Measurements from ENCODE around the gene PELI1. TPM values are rescaled to one million over a fixed set of nuclear protein-coding genes. Genes with fewer than 3 reads are reported as not detected.

PELI1 gene
- total and polyA plus RNA-seq, 9 donors, result 5.7 to 14.4 (median 12.0) TPM

DNA sequence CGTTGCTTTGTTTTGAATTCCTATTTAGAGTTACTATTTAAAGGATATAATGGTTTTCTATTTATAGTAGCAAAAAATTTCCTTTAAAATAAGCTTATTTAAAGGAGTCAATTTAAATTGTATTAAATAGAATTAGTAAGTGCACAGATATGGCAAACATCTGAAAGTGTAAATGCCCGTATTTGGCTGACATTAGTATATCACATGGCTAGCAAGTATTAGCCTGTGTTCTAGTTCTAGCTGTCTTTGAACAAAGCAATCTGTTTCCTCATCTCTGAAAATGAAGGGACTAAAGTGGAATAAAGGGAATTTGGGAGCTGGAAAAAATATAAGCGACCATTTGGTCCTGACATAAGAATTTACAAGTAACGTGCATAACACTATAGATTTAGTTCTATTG, 32.2 kb downstream of the PELI1 start:
- intact Hi-C loops (cut with DNase I), result no loop called here
- Histone ChIP-seq H3K27ac (no peak overlapping the region), H3K9me3 (no peaks in the 10 kb centered on the region), H3K4me3 (no peak overlapping the region), H3K27me3 (no peaks in the 10 kb centered on the region), H3K36me3 (no peaks in the 10 kb centered on the region), H3K4me1 (ENCODE audit: insufficient read depth) (peaks cover 4% of the 10 kb centered on the region)
- 81 to 84% (median 81%) methylated on average over 4 of the region's 4 CpGs for WGBS, 3 donors
- no peak for DNase-seq
- TF ChIP-seq EP300 (IDR thresholded peaks at IDR 0.05) (no peak), CTCF (IDR thresholded peaks at IDR 0.05) (no peak), POLR2A (IDR thresholded peaks at IDR 0.05) (no peak)

DNA sequence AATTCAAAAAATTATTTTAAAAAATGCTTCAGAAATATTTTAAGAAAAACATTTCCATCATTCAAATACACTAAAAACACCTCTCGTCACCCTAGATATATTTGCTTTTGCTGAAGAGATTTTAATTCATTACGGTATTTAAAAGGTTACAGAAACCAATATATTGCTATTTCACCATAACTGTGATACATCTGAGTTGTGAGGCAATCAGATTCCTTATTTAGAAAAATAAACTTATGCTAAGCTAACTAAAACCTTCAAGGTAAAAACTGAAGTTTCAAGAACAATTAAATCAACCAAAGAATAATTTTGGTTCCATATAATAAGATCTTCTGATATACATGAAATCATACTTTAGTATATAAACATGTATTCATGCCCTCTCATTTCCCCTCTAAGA, 32.8 kb downstream of the PELI1 start:
- Histone ChIP-seq H3K27ac (no peak overlapping the region), H3K27me3 (no peaks in the 10 kb centered on the region), H3K9me3 (no peaks in the 10 kb centered on the region), H3K36me3 (no peaks in the 10 kb centered on the region), H3K4me1 (ENCODE audit: insufficient read depth) (peaks cover 4% of the 10 kb centered on the region), H3K4me3 (no peak overlapping the region)
- DNase-seq, result no peak
- TF ChIP-seq POLR2A (IDR thresholded peaks at IDR 0.05) (no peak), EP300 (IDR thresholded peaks at IDR 0.05) (no peak)
- intact Hi-C loops (cut with DNase I), result no loop called here
- 97 to 98% (median 98%) methylated on average over 2 of the region's 2 CpGs for WGBS, 3 donors

- Histone ChIP-seq H3K4me1 (ENCODE audit: insufficient read depth) (no peaks in the 10 kb centered on the region), H3K9me3 (no peaks in the 10 kb centered on the region), H3K27me3 (no peaks in the 10 kb centered on the region), H3K27ac (no peak overlapping the region), H3K36me3 (no peaks in the 10 kb centered on the region), H3K4me3 (no peak overlapping the region)
- intact Hi-C loops (cut with DNase I), result no loop called here
- TF ChIP-seq EP300 (IDR thresholded peaks at IDR 0.05), result no peak
- no peak for TF ChIP-seq CTCF (IDR thresholded peaks at IDR 0.05)
- no peak for TF ChIP-seq POLR2A (IDR thresholded peaks at IDR 0.05)
- DNase-seq, result no peak
- WGBS, 3 donors, result 90 to 93% (median 92%) methylated on average over 3 of the region's 3 CpGs
Observed at GRCh38 chr2:64108666-64109241, 35.5 kb downstream of the PELI1 start.

DNA sequence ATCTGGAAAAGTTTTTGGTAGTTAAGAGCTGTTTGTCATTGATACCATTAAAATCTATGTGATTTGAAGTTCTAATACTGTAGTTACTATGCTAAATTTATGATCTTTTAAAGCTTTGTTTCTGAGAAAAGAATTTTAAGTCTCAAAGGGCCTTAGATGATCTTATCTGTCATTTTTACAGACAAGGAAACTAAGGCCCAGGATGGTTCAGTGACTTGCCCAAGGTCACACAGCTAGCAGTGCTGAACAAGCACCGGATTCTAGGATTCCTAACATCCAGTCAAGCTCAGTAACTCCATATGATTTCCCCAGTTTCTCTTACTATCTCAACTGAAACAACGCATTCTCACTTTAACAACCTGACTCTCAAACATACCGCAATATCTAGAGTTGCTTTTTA, 37.7 kb downstream of the PELI1 start:
- 97 to 100% (median 98%) methylated on average over 3 of the region's 3 CpGs for WGBS, 3 donors
- Histone ChIP-seq H3K4me3 (no peak overlapping the region), H3K9me3 (no peaks in the 10 kb centered on the region), H3K36me3 (no peaks in the 10 kb centered on the region), H3K27me3 (no peaks in the 10 kb centered on the region), H3K4me1 (ENCODE audit: insufficient read depth) (peaks cover 4% of the 10 kb centered on the region), H3K27ac (no peak overlapping the region)
- no peak for TF ChIP-seq EP300 (IDR thresholded peaks at IDR 0.05)
- TF ChIP-seq CTCF (IDR thresholded peaks at IDR 0.05), result no peak
- TF ChIP-seq POLR2A (IDR thresholded peaks at IDR 0.05), result no peak
- intact Hi-C loops (cut with DNase I), result no loop called here
- no peak for DNase-seq

DNA sequence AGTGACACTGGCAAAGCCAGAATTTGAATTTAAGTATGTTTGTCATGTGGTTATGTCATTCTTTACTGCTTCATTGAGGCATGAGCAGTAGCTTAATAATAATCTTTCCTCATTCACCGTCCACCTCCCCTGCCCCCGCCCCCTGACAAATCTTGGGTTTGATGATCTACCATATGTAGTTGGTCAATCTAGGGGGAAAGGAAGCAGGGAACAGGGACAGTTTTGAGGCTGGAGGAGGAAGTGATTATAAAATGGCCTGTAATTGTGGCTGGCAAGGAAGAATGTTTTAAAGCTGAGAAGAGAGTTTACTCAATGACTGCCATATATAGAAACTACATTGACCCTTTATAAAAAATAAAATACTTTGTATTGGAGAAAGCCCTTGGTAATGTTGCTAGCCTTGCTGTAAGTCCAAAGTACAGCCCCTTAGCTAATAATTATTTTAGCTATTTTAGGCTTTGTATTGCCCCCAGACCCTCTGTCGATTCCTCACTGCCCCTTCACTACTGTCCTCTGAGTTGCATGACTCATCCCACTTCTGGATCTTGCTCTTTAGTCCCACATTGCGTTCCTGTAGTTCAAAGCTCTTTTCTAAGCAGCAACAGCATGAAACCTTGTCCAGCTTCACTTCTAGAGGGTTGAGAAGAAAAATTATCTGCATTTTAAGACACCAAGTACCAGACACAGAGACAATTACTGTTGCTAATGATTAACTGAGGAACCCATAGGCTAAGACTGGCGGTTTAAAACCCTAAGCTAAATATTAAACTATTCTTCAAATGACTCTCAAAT, 38.4 kb downstream of the PELI1 start:
- Histone ChIP-seq H3K4me1 (ENCODE audit: insufficient read depth) (peaks cover 4% of the 10 kb centered on the region), H3K27me3 (no peaks in the 10 kb centered on the region), H3K9me3 (no peaks in the 10 kb centered on the region), H3K36me3 (no peaks in the 10 kb centered on the region), H3K4me3 (no peak overlapping the region), H3K27ac (no peak overlapping the region)
- 85 to 90% (median 89%) methylated on average over 5 of the region's 5 CpGs for WGBS, 3 donors
- TF ChIP-seq CTCF (IDR thresholded peaks at IDR 0.05) (no peak), POLR2A (IDR thresholded peaks at IDR 0.05) (no peak), EP300 (IDR thresholded peaks at IDR 0.05) (no peak)
- no peak for DNase-seq
- intact Hi-C loops (cut with DNase I), result no loop called here
